Skin of body (tissue), 2 donors: Measurements from ENCODE around the gene AFF3. TPM values are rescaled to one million over a fixed set of nuclear protein-coding genes. Genes with fewer than 3 reads are reported as not detected.
"Not testable (repeated sequence)": the region's sequence is repeated elsewhere in the genome, so short reads cannot be mapped to it uniquely, and the experiment has no call there.

Source experiments
- DNase-seq: peaks from one replicate; lab custom pipeline; 2025; lab: John Stamatoyannopoulos, UW
- total RNA-seq: library from RNA; depleted of rRNA; stranded (reverse); fragments of >200 nt; gene quantifications from one replicate; pipeline ENCODE4 v1.2.3, GENCODE V29; 2014

AFF3 gene
- total RNA-seq, 1 donor from 2014 or later, result 8.1 TPM

- no peak for DNase-seq
Observed at GRCh38 chr2:99520813-99521212, 621.6 kb downstream of the AFF3 start.

GRCh38 chr2:99520195-99520594 lies 622.2 kb downstream of the AFF3 start:
- DNase-seq, result no peak

- DNase-seq, result no peak
Observed at GRCh38 chr2:99514357-99514756, 628.0 kb downstream of the AFF3 start.

- DNase-seq, result peak; percentile 77
Observed at GRCh38 chr2:99512181-99512591, 630.2 kb downstream of the AFF3 start.

GRCh38 chr2:99509387-99509786 lies 633.0 kb downstream of the AFF3 start:
- DNase-seq, result no peak

GRCh38 chr2:99507937-99508818 lies 634.2 kb downstream of the AFF3 start:
- DNase-seq, result no peak

- DNase-seq, result no peak
Observed at GRCh38 chr2:99504844-99505584, 637.4 kb downstream of the AFF3 start.

- not testable (repeated sequence) for DNase-seq
Observed at GRCh38 chr2:99503662-99504416, 638.6 kb downstream of the AFF3 start.

GRCh38 chr2:99496021-99496420 lies 646.4 kb downstream of the AFF3 start:
- no peak for DNase-seq

Other genes starting within 250 kb of the AFF3 start
- 2.8 TPM for gene LONRF2, start 179.9 kb upstream of the AFF3 start, total RNA-seq